ENCODE measurements around the gene HOXB3.

The HOXB3 gene

GRCh38 chr17:48596735-48597527 lies 6.9 kb upstream of the HOXB3 start:
- DNase-seq: no peak

GRCh38 chr17:48596000-48596734 lies 6.1 kb upstream of the HOXB3 start:
- DNase-seq: peak; percentile 67

- no peak for DNase-seq
Observed at GRCh38 chr17:48595278-48595999, 5.4 kb upstream of the HOXB3 start.

DNA sequence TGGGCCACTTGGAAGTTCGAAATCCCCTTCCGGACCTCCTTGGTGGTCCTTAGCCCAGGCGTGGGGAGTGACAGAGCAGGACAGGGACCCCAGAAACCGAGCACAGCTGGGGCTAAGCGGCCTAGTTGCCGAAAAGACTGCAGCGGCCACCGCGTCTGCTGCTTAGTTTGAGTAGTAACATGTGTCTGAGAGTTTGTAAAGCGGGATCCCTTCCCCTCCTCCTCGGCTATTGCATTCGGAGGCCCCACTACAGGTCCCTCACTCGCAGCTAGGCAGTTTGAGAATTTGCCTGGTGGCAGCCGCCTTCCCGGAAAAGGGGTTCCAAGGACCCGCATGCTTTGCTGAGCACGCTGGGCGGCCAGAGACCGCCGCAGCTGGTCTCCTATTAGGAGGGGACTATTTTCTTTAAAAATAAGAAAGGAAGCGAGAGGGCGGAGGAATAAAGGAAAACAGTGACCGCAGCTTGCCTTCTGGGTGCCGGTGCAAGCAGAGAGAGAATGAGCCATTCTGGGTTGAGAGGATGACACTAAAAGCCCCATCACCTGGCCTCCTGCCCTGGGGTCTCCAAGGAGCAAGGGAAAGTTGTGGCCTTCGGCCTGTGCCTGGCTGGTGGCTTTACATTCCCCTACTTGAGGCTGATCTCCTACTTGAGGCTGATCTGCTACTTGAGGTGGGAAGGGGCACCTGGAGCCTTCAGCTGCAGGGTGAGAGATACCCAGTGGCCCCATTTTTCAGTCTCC lies 4.7 kb upstream of the HOXB3 start:
- no peak for DNase-seq

DNA sequence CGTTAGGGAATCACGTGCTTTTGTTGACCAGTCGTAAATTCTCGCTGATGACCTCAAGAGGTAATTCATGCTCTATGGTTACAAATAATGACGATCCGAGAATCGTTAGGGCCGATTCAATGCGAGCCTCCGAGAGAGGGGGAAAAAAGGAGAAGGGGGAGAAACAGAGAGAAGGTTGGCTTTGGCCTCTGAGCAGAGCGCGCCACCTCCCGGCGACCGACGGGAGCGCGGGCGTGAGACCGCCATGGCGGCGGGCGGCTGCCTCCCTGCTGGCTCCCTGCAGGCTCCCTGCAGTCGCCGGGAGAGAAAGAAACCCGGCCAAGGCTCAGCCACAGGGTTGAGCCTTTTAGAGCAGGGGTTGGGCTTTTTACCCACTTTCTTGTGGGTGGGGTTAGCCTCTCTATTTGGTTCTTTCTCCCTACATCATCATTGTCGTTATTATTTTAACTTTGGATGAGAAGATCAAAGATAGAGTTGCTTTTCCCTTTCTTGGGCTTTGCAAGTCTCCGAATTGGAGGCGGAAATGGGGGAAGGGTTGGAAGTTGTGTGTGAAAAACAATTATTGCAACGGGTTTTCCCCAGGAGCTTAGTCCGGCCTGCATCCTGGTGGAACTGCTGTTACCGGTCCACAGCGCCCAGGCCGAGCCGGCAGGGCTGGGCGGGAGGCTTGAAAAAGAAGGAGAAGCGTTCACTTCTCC lies 3.9 kb upstream of the HOXB3 start:
- DNase-seq: peak; percentile 87

DNA sequence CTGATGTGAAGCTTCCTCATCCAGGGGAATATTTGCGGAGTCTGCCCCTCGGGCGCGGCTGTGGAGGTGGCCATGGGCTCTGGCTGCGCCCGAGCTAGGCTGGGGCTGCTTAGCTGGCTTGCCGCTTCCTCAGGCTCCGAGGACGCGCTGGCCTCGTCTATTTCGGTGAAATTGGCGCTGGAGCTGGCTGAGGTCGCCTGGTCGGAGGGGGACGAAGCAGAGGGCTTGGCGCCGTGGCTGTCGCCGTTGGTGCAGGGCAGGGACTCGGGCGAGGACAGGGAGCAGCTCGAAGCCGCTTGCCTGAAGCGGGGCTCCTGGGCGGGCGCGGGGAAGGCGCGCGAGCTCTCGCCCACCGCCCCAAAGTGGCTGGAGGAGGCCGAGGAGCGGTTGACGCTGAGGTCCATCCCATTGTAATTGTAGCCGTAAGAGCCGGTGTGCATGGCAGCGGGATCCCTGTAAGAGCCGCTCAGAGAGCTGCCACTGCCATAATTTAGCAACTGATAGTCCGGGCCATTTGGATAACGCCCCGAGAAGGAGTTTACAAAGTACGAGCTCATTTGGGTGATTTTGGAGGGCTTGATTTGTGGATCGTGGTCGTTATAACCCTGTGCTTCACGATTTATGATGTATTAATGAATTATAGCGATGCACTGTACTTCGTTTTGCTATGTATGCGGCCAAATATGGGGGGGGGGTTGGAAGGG lies 3.2 kb upstream of the HOXB3 start, which contains the start of gene HOXB5:
Gene HOXB5, minus strand, starts transcription at position 654 of the 704 bp plus-strand sequence. Its CDS starts 97 bp downstream, at position 557.
- peak; percentile 54 for DNase-seq

- DNase-seq: peak; percentile 48
Observed at GRCh38 chr17:48592577-48592976, 2.5 kb upstream of the HOXB3 start.

GRCh38 chr17:48592057-48592514 lies 2.0 kb upstream of the HOXB3 start:
- no peak for DNase-seq

DNA sequence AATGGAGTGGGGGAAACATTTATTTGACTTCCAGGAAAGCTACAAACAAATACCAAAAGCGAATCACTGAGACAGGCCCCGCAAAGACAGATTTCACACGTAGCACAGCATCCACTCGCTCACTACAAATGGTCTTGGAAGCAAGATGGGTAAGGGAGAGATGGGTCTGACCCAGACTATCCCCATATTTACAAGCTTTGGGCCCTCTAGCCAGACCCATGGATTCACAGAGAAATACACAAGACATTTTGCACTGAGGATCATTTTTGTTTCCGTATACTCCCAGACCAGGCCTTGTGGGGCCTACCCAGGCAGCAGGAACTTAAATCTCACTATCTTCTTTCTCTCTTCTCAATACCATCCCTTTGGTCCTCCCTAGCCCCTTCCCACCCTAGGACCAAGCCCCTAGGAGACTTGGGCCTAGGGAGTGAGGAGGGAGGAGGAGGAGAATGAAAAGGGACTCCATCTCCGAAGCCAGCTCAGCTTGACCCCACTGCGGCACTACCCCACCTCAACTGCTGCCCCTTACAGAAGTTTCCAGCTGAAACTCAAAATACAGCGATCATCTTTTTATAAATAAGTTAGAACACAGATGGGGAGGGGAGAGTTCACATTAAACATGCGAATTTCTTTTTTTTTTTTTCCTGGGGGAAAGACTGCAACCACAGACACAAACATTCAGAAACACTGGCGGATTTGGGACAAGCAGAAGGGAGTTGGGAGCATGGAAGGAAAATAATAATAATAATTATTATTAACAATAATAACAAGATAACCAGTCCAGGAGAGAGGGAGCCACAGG lies 1.4 kb upstream of the HOXB3 start:
- DNase-seq: no peak

- no peak for DNase-seq
Observed at GRCh38 chr17:48590607-48591161, 643 bp upstream of the HOXB3 start.

DNA sequence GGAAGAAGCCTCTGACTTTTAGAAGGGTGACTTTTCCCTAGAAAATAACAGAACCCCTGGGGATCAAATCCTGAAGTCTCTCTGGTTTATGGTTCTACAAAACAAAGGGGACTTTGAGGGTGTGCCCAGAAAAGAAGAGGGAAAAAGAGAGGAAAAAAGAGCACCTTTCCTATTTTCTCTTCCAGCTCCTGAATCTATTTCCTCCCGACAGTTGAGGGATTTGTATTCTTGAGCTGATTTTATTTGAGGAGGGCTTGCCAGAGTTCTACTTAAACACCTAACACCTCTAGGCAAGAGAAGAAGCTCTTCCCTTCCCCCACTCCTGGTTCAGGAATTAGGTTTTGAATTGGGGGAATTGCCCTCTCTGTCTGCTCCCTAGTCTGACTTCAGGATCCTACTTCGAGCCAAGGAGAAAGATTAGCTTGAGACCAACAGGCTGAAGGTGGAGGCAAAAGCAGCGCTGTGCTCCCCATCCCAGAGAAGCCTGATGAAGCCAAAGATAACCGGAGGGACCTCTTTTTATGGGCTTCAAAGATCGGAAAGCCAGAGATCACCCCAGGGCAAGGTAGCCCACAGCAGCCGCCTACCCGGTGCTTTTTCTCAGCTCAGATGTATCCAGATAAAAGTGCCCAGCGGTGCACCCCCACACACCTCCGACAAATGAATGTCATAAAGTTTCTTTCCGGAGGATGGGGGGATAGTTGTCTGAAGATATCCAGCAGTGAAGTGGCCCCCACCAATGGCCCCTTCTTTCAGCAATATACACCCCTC lies 796 bp downstream of the HOXB3 start:
- DNase-seq: no peak

- DNase-seq: no peak
Observed at GRCh38 chr17:48588528-48588927, 1.5 kb downstream of the HOXB3 start.

DNA sequence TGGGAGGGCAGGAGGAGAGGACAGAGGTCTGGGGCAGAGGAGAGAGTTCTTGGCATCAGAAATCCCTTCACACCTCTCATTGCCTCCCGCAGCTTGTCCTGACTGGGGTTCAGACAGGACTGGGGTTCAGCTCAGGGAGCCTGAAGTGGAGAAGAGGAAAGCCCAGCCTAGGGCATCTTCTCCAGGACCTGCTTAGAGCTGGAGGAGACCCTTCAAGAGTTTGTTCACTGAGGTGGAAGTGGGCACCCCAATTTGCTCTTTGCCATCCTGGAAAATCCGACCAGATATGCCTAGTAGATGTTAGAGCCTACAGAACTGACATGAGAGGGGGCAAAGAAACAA lies 2.0 kb downstream of the HOXB3 start:
- no peak for DNase-seq

- no peak for DNase-seq
Observed at GRCh38 chr17:48587276-48588073, 2.6 kb downstream of the HOXB3 start.

DNA sequence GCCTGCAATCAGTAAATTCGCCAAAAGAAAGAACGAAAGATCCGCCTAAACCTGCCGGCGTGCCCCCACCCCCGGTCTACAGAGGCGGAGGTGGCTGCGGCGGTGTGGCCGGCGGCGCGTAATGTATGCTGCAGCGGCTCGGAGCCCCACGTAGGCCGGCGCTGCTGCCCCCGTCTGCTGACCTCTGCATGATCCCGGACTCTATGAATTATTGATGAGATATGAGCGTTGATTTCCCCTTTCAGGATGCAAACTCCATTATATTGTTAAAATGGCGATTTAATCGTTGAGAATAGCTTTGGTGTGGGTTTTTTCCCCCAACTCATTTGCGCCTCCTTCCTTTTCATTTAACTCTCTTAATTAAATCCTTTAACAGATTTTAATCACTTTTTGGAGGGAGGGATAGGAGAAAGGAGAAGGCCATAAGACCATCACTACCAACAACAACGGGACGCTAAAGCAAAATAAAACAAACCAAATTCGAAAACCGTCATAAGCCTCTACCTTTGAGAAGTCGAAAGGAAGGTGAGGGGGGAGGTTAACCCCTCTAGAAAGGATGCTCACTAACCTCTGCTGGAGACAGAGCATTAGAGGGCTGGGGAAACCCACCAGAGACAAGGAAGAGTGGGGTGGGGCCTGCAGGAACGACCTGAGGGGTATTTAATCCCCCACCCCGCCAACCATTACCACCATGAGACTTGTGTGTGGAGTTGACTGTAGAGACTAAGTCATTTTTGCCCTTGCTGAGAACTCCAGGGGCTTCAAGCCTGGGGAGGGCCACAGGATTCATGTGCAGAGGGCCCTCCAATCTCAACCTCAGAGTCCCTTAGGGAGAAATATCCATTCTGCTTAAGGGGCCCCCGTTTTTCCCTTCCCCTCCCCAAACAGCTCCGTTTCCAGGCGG lies 3.4 kb downstream of the HOXB3 start:
- DNase-seq: peak; percentile 53

DNA sequence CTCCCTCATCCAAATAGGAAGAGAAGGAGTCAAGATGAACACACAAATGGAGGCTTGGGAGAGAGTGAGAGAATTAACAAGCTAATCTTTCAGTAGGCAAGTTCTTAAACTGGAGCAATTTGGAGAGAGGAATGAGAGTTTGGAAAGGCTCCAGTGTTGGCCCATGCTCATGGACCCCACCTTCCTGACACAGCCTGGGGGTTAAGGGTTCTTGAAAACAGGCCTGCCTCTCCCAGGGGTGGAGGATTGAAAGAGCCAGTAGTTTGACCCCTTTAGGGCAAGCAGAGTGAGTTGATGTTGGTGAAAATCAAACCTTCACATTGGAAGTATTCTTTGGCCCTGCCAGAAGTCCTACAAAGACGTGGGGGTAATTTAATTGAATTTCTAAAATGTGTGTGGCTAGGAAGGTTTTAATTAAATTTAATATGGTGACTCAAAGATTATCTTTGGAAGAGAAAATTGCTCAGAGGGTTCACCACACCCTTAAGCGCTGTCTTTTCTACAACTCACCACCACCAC lies 5.8 kb downstream of the HOXB3 start:
- DNase-seq: no peak

- DNase-seq: no peak
Observed at GRCh38 chr17:48583708-48584222, 6.3 kb downstream of the HOXB3 start.
